HepG2 (cell line): ENCODE data around the gene TCF23. TPM values are rescaled to one million over a fixed set of nuclear protein-coding genes. Genes with fewer than 3 reads are reported as not detected.

Experiments used
- FOXJ3 ChIP-seq: sonication (generic); formaldehyde crosslinking; IDR thresholded peaks from 2 replicates; pipeline ENCODE4 v1.4.0; 2020; ENCODE audit warnings: missing genetic modification reagents, mild to moderate bottlenecking, borderline replicate concordance
- GABPB1 ChIP-seq: IDR thresholded peaks from 2 replicates; pipeline ENCODE4 v1.6.1; 2016; ENCODE audit warnings: mild to moderate bottlenecking, missing genetic modification reagents, moderate library complexity, missing compliant biosample characterization
- GRHL1 ChIP-seq: sonication (generic); formaldehyde crosslinking; conservative IDR thresholded peaks from 2 replicates; pipeline ENCODE4 v1.8.0; 2022; ENCODE audit warnings: missing genetic modification reagents
- ISL2 ChIP-seq: sonication (generic); formaldehyde crosslinking; IDR thresholded peaks from 2 replicates; pipeline ENCODE4 v1.5.0; 2020; ENCODE audit warnings: missing genetic modification reagents
- KLF6 ChIP-seq: IDR thresholded peaks from 2 replicates; pipeline ENCODE4 v1.8.0; 2016; ENCODE audit warnings: missing biosample characterization, missing genetic modification reagents
- MAFK ChIP-seq, 2 experiments: IDR thresholded peaks in 1 of 2; conservative IDR thresholded peaks in 1 of 2; 2 replicates each; pipeline ENCODE4 v1.6.1; 2011; ENCODE audit warnings: improper control_type of control experiment in 2 of 2, low read length in 2 of 2
- MIER2 ChIP-seq: IDR thresholded peaks from 2 replicates; pipeline ENCODE4 v1.6.1; 2016; ENCODE audit warnings: missing biosample characterization, missing genetic modification reagents
- MTF2 ChIP-seq: sonication (generic); formaldehyde crosslinking; IDR thresholded peaks from 2 replicates; pipeline ENCODE4 v1.5.0; 2020; ENCODE audit warnings: missing genetic modification reagents, borderline replicate concordance
- NFRKB ChIP-seq: fragments of 450-650 bp; IDR thresholded peaks from 2 replicates; pipeline ENCODE4 v1.6.1; 2017
- NPAS2 ChIP-seq: sonication (generic); formaldehyde crosslinking; IDR thresholded peaks from 2 replicates; pipeline ENCODE4 v1.8.0; 2022; ENCODE audit warnings: mild to moderate bottlenecking, missing genetic modification reagents, borderline replicate concordance
- PHF5A ChIP-seq: IDR thresholded peaks from one replicate; pipeline ENCODE4 v1.6.1; 2018; ENCODE audit warnings: low read depth, missing genetic modification reagents; ENCODE audit not compliant: unreplicated experiment
- RARA ChIP-seq: IDR thresholded peaks from 2 replicates; pipeline ENCODE4 v1.6.1; 2016; ENCODE audit warnings: missing genetic modification reagents, missing compliant biosample characterization
- TSC22D2 ChIP-seq: sonication (generic); formaldehyde crosslinking; IDR thresholded peaks from 2 replicates; pipeline ENCODE4 v1.5.1; 2020; ENCODE audit warnings: missing genetic modification reagents, mild to moderate bottlenecking, borderline replicate concordance
- ZBTB14 ChIP-seq: sonication (generic); formaldehyde crosslinking; IDR thresholded peaks from 2 replicates; pipeline ENCODE4 v1.4.0; 2020; ENCODE audit warnings: missing genetic modification reagents
- ZBTB26 ChIP-seq: IDR thresholded peaks from 2 replicates; pipeline ENCODE4 v1.6.1; 2016; ENCODE audit warnings: missing compliant biosample characterization, missing genetic modification reagents, borderline replicate concordance
- ZNF432 ChIP-seq: sonication (generic); formaldehyde crosslinking; IDR thresholded peaks from 2 replicates; pipeline ENCODE4 v1.5.0; 2020; ENCODE audit warnings: missing genetic modification reagents, mild to moderate bottlenecking, borderline replicate concordance
- ZNF597 ChIP-seq: sonication (generic); formaldehyde crosslinking; IDR thresholded peaks from 2 replicates; pipeline ENCODE4 v1.5.0; 2020; ENCODE audit warnings: missing genetic modification reagents
- ZNF615 ChIP-seq: sonication (generic); formaldehyde crosslinking; IDR thresholded peaks from 2 replicates; pipeline ENCODE4 v1.5.0; 2020; ENCODE audit warnings: mild to moderate bottlenecking, missing genetic modification reagents, borderline replicate concordance
- ZNF740 ChIP-seq: sonication (generic); formaldehyde crosslinking; IDR thresholded peaks from 2 replicates; pipeline ENCODE4 v1.4.0; 2020; ENCODE audit warnings: missing genetic modification reagents
- ZNF768 ChIP-seq: sonication (generic); formaldehyde crosslinking; IDR thresholded peaks from 2 replicates; pipeline ENCODE4 v1.4.0; 2020; ENCODE audit warnings: missing genetic modification reagents
- ZNF770 ChIP-seq: sonication (generic); formaldehyde crosslinking; IDR thresholded peaks from 2 replicates; pipeline ENCODE4 v1.5.0; 2020; ENCODE audit warnings: mild to moderate bottlenecking, missing genetic modification reagents
- ZSCAN22 ChIP-seq: sonication (generic); formaldehyde crosslinking; IDR thresholded peaks from 2 replicates; pipeline ENCODE4 v1.4.0; 2020; ENCODE audit warnings: mild to moderate bottlenecking, missing genetic modification reagents
- polyA plus RNA-seq, 8 experiments: library from polyadenylated mRNA; depleted of rRNA in 3 of 8; stranded (reverse) in 7 of 8; unstranded in 1 of 8; fragments of >200 nt; fragmentation: Illumina TruSeq in 4 of 8; extraction: Trizol in 4 of 8; gene quantifications; 2 replicates each; pipeline versions ENCODE4 v1.2.1 to v1.2.3, GENCODE V29; 2011 to 2016; ENCODE audit warnings: low read depth in 4 of 8, missing spikeins in 1 of 8, mixed read lengths in 1 of 8; ENCODE audit not compliant: insufficient read depth in 1 of 8
- total RNA-seq, 5 experiments: library from RNA; depleted of rRNA; stranded (reverse); fragments of >200 nt; fragmentation: Illumina TruSeq; extraction: Trizol; gene quantifications; 2 replicates each; pipeline ENCODE4 v1.2.3, GENCODE V29; 2016; ENCODE audit warnings: low read depth in 1 of 5

Gene TCF23
- total and polyA plus RNA-seq, 2 of the 13 experiments (the other 11 are each of a cell fraction or from before 2014, with no cell fraction given) = 0.02 to 1.4 TPM

- TF ChIP-seq ZBTB14 (CRISPR knock-in tag) (peak; percentile 89), RARA (CRISPR knock-in tag) (no peak), MIER2 (no peak), GABPB1 (CRISPR knock-in tag) (peak; percentile 54; the same call in 1 of the 2 replicates), ZNF615 (CRISPR knock-in tag) (no peak), KLF6 (CRISPR knock-in tag) (peak; percentile 45; the same call in 1 of the 2 replicates), ZNF740 (CRISPR knock-in tag) (no peak), ISL2 (CRISPR knock-in tag) (no peak), ZSCAN22 (no peak), FOXJ3 (CRISPR knock-in tag) (no peak), MTF2 (CRISPR knock-in tag) (0 out of 2 replicates have a peak, but pooled peaks have one; percentile 88), ZNF597 (CRISPR knock-in tag) (no peak), NFRKB (no peak), TSC22D2 (CRISPR knock-in tag) (no peak), ZBTB26 (no peak), MAFK (conservative IDR thresholded peaks at IDR 0.05 in 1 of 2, IDR thresholded peaks at IDR 0.05 in 1 of 2; ENCODE audit: low read length in 2 of 2) (no peak), ZNF768 (peak; percentile 35; the same call in 1 of the 2 replicates), NPAS2 (CRISPR knock-in tag) (no peak), PHF5A (CRISPR knock-in tag) (no peak), ZNF432 (CRISPR knock-in tag) (no peak), GRHL1 (CRISPR knock-in tag) (no peak), ZNF770 (CRISPR knock-in tag) (peak; percentile 47; the same call in 1 of the 2 replicates)
Observed at GRCh38 chr2:27118525-27119329, 30.1 kb upstream of the TCF23 start, which contains the start of gene CGREF1 (continued).
